B cell (primary cell): ENCODE results near the gene TMTC4. TPM values are rescaled to one million over a fixed set of nuclear protein-coding genes. Genes with fewer than 3 reads are reported as not detected.
A peak's percentile ranks its signal among the peaks of the same experiment; 100 is the strongest.

Source experiments
- ATAC-seq: fragments of 200-7000 bp; cut with Tn5 transposase; one replicate; pipeline ENCODE4 v1.10.0; 2021; ENCODE audit warnings: low read depth, mild to moderate bottlenecking, moderate number of reproducible peaks, moderate library complexity
- CTCF ChIA-PET: fragments of 350-600 bp; sonication (Branson Sonifier 250); formaldehyde crosslinking; loops from one replicate; lab custom pipeline; 2021; ENCODE audit warnings: antibody characterized with exemption, inconsistent platforms; lab: Charles Lee
- POLR2A ChIA-PET: fragments of 350-600 bp; sonication (Branson Sonifier 250); formaldehyde crosslinking; loops from one replicate; lab custom pipeline; 2021; ENCODE audit warnings: antibody characterized with exemption; lab: Charles Lee
- DNase-seq: peaks from one replicate; pipeline ENCODE4 v3.0.0; 2013
- H2AFZ ChIP-seq: 2 replicates; pipeline ENCODE4 v1.6.1; 2012; ENCODE audit warnings: mild to moderate bottlenecking, low read depth, low read length; ENCODE audit not compliant: insufficient read depth, poor library complexity, severe bottlenecking
- H3K27ac ChIP-seq, 2 donors: 1 replicate in 1 of 2; 2 replicates in 1 of 2; pipeline ENCODE4 v1.5.1; 2012 to 2013; ENCODE audit warnings: low read length in 2 of 2, mild to moderate bottlenecking in 2 of 2, moderate library complexity in 1 of 2
- H3K27me3 ChIP-seq, 4 experiments: fragments of 200-600 bp in 1 of 4; sonication (generic) in 1 of 4; replicated peaks in 1 of 4; 1 replicate in 2 of 4; 2 replicates in 2 of 4; pipeline versions ENCODE4 v1.6.1 to v1.7.0; 2013 to 2016; ENCODE audit warnings: low read length in 3 of 4, mild to moderate bottlenecking in 2 of 4, mixed read lengths in 1 of 4, moderate library complexity in 1 of 4; ENCODE audit not compliant: insufficient read depth in 4 of 4, control insufficient read depth in 3 of 4; ENCODE audit errors: control extremely low read depth in 1 of 4
- H3K36me3 ChIP-seq, 2 experiments: replicated peaks in 1 of 2; 1 replicate in 1 of 2; 2 replicates in 1 of 2; pipeline versions ENCODE4 v1.6.1 to v1.7.1; 2013; ENCODE audit warnings: low read length in 1 of 2; ENCODE audit not compliant: insufficient read depth in 2 of 2, control insufficient read depth in 1 of 2; ENCODE audit errors: control extremely low read depth in 1 of 2, extremely low read depth in 1 of 2
- H3K4me1 ChIP-seq, 2 donors: fragments of 200-600 bp in 1 of 2; sonication (generic) in 1 of 2; 1 replicate in 1 of 2; 2 replicates in 1 of 2; pipeline versions ENCODE4 v1.5.1 to v1.6.1; 2013 to 2017; ENCODE audit warnings: low read length in 2 of 2; ENCODE audit not compliant: control insufficient read depth in 2 of 2, insufficient read depth in 2 of 2
- H3K4me2 ChIP-seq: replicated peaks from 2 replicates; pipeline ENCODE3; 2012; ENCODE audit warnings: mild to moderate bottlenecking, low read depth, low read length; ENCODE audit not compliant: poor library complexity, severe bottlenecking
- H3K4me3 ChIP-seq, 5 experiments: fragments of 200-600 bp in 1 of 5; sonication (generic) in 1 of 5; 1 replicate in 3 of 5; 2 replicates in 2 of 5; pipeline versions ENCODE4 v1.5.1 to v1.7.0; 2011 to 2016; ENCODE audit warnings: low read length in 4 of 5, mild to moderate bottlenecking in 4 of 5, low read depth in 2 of 5, control low read depth in 1 of 5, moderate library complexity in 1 of 5; ENCODE audit not compliant: insufficient read depth in 1 of 5; ENCODE audit errors: control extremely low read depth in 1 of 5, extremely low read depth in 1 of 5
- H3K79me2 ChIP-seq: fragments of 200-600 bp; sonication (generic); one replicate; pipeline ENCODE4 v1.6.0; 2016; ENCODE audit warnings: low read length; ENCODE audit not compliant: control insufficient read depth, insufficient read depth
- H3K9ac ChIP-seq: fragments of 200-600 bp; sonication (generic); 2 replicates; pipeline ENCODE4 v1.6.1; 2017; ENCODE audit warnings: mild to moderate bottlenecking, low read length, moderate library complexity
- H3K9me3 ChIP-seq, 3 donors: one replicate each; pipeline versions ENCODE4 v1.6.1 to v1.7.1; 2013; ENCODE audit warnings: low read length in 2 of 3; ENCODE audit not compliant: control insufficient read depth in 2 of 3, insufficient read depth in 1 of 3; ENCODE audit errors: control extremely low read depth in 1 of 3
- H4K20me1 ChIP-seq: 2 replicates; pipeline ENCODE4 v1.6.0; 2012; ENCODE audit warnings: mild to moderate bottlenecking, low read length; ENCODE audit not compliant: insufficient read depth, control insufficient read depth, poor library complexity, severe bottlenecking
- H3K27ac Mint-ChIP-seq: one replicate; pipeline ENCODE4 v1.8.0; 2021; ENCODE audit warnings: mixed read lengths
- H3K27me3 Mint-ChIP-seq: one replicate; pipeline ENCODE4 v1.8.0; 2021; ENCODE audit warnings: mixed read lengths
- H3K4me1 Mint-ChIP-seq: one replicate; pipeline ENCODE4 v1.8.0; 2021; ENCODE audit warnings: mixed read lengths
- H3K4me3 Mint-ChIP-seq: one replicate; pipeline ENCODE4 v1.8.0; 2021; ENCODE audit warnings: mixed read lengths
- H3K9me3 Mint-ChIP-seq: one replicate; pipeline ENCODE4 v1.8.0; 2022; ENCODE audit warnings: mixed read lengths; ENCODE audit not compliant: insufficient read depth
- CTCF ChIP-seq: fragments of 200-600 bp; IDR thresholded peaks from one replicate; pipeline ENCODE4 v1.8.0; 2022; ENCODE audit warnings: antibody characterized with exemption, mild to moderate bottlenecking
- EZH2 ChIP-seq: IDR thresholded peaks from 2 replicates; pipeline ENCODE4 v1.6.1; 2012; ENCODE audit warnings: borderline replicate concordance, low read depth, mild to moderate bottlenecking, moderate library complexity, low read length; ENCODE audit not compliant: insufficient read depth, poor library complexity, severe bottlenecking
- WGBS: methylation state at CpG from one replicate; pipeline ENCODE4 v1.1.5; 2013; ENCODE audit warnings: missing lambda C conversion rate; ENCODE audit not compliant: insufficient coverage; 5-methylcytosine and 5-hydroxymethylcytosine counted together
- intact Hi-C: fragments of 100-400 bp; cut with micrococcal nuclease; formaldehyde crosslinking; loops from one replicate; pipeline ENCODE4 v1.10.0; 2022
- polyA plus RNA-seq: library from polyadenylated mRNA; depleted of rRNA; stranded (reverse); fragments of >200 nt; gene quantifications from 2 replicates; pipeline ENCODE4 v1.2.3, GENCODE V29; 2012
- total RNA-seq, 2 donors: library from RNA; stranded (reverse); fragments of 120-200 nt in 1 of 2; gene quantifications; 1 replicate in 1 of 2; 2 replicates in 1 of 2; pipeline versions ENCODE4 v1.2.3 to v1.2.4, GENCODE V29; 2013 to 2022

Gene TMTC4
- total and polyA plus RNA-seq, 2 donors (not counting 1 experiment from before 2014, with no cell fraction given): 7.9 to 17.8 TPM

- peak within 1 kb of the TSS; percentile 90 for H2AFZ ChIP-seq
- H3K27me3 Mint-ChIP-seq: no peaks in the 10 kb centered on the region
These were observed 86.0 kb downstream of the TMTC4 start, which contains the start of gene GGACT for GRCh38 chr13:100588331-100589177. Gene GGACT, minus strand, starts transcription at chr13:100588789. Its CDS starts 56,198 bp downstream, at chr13:100532591.

More at GRCh38 chr13:100588331-100589177, 86.0 kb downstream of the TMTC4 start, which contains the start of gene GGACT:
- Histone ChIP-seq H3K79me2 (no peaks in the 10 kb centered on the region), H3K36me3 (no peaks in the 10 kb centered on the region), H3K4me2 (peak within 1 kb of the TSS; percentile 88), H3K9ac (peak within 1 kb of the TSS; percentile 75), H3K4me3 (peak within 1 kb of the TSS; percentile 21 to 85 (median 55)), H3K9me3 (no peaks in the 10 kb centered on the region), H4K20me1 (no peaks in the 10 kb centered on the region), H3K27ac (peak within 1 kb of the TSS; percentile 42 to 74), H3K27me3 (no peaks in the 10 kb centered on the region), H3K4me1 (peaks cover 10 to 12% of the 10 kb centered on the region in 2 donors)
- ChIA-PET POLR2A (interaction anchor here (0.9 kb wide), 1 partner anchor 86 kb away, joined by 3 read pairs; the partner anchor contains the start of gene TMTC4), CTCF (interaction anchor here (0.7 to 6.8 kb wide), 7 partner anchors 8 to 86 kb away, joined by 4 to 46 read pairs (median 6); partner anchors contain the start of gene TMTC4)
- H3K27ac Mint-ChIP-seq: peak within 1 kb of the TSS; percentile 82
- H3K4me1 Mint-ChIP-seq: peaks cover 20% of the 10 kb centered on the region
- DNase-seq (peak; percentile 84), ATAC-seq (peak; percentile 96)
- intact Hi-C loops: loop anchor here (1.0 to 5.0 kb wide), 2 partner anchors 86 to 931 kb away; partner anchors contain the start of gene TMTC4
- TF ChIP-seq CTCF (peak; percentile 81), EZH2 (no peak)
- H3K4me3 Mint-ChIP-seq: peak within 1 kb of the TSS; percentile 90
- 11% methylated on average over 82 of the region's 82 CpGs for WGBS
- peaks cover 3% of the 10 kb centered on the region for H3K9me3 Mint-ChIP-seq
